ENCODE data around the gene IRAG1.

DNA sequence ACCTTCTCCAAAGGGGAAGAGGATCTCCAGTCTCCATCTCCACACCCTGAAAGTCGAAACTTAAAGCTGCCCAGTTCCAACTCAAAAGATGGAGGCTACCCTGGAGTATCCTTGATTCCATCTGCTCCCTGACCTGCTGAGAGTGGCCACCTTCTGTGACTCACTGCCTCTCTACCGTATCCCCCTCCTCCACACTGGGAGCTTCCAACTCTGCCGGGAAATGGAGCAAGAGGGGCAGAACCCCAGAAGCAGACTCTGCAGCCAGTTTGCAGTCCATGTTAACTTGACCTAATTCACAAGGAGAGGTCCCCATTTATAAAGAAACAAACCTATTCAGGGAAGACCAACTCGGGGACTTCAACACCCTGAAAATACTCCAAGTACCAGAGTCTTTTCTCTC lies 22.0 kb upstream of the IRAG1 start:
- TF ChIP-seq POLR2AphosphoS5 (IDR thresholded peaks at IDR 0.05; ENCODE audit: borderline replicate concordance, low read depth, low read length) (no peak), EZH2 (IDR thresholded peaks at IDR 0.05) (no peak)
